Progenitor cell of endocrine pancreas (in vitro differentiated cells): ENCODE data around the gene ENPP1. TPM values are rescaled to one million over a fixed set of nuclear protein-coding genes. Genes with fewer than 3 reads are reported as not detected.
"Not testable (repeated sequence)": the region's sequence is repeated elsewhere in the genome, so short reads cannot be mapped to it uniquely, and the experiment has no call there.

Experiments
- DNase-seq: peaks from one replicate; pipeline ENCODE4 v3.0.0; 2021; ENCODE audit warnings: low spot score; ENCODE audit not compliant: unreplicated experiment
- H3K27ac Mint-ChIP-seq: 2 replicates; pipeline ENCODE4 v1.8.0; 2021; ENCODE audit warnings: mild to moderate bottlenecking, moderate library complexity, mixed read lengths
- H3K27me3 Mint-ChIP-seq: 2 replicates; pipeline ENCODE4 v1.8.0; 2021; ENCODE audit warnings: mixed read lengths
- H3K36me3 Mint-ChIP-seq: 2 replicates; pipeline ENCODE4 v1.8.0; 2022; ENCODE audit warnings: mixed read lengths; ENCODE audit not compliant: insufficient read depth
- H3K4me1 Mint-ChIP-seq: 2 replicates; pipeline ENCODE4 v1.8.0; 2021; ENCODE audit warnings: low read depth, mixed read lengths
- H3K4me3 Mint-ChIP-seq: 2 replicates; pipeline ENCODE4 v1.8.0; 2021; ENCODE audit warnings: low read depth, mild to moderate bottlenecking, moderate library complexity, mixed read lengths
- H3K9me3 Mint-ChIP-seq: 2 replicates; pipeline ENCODE4 v1.8.0; 2021; ENCODE audit warnings: low read depth, mixed read lengths
- CTCF ChIP-seq: fragments of 200-600 bp; sonication (generic); IDR thresholded peaks from one replicate; pipeline ENCODE4 v1.5.0; 2021; ENCODE audit warnings: antibody characterized with exemption, mild to moderate bottlenecking; ENCODE audit not compliant: unreplicated experiment
- total RNA-seq: library from RNA; stranded (reverse); gene quantifications from 2 replicates; pipeline ENCODE4 v1.2.1, GENCODE V29; 2021

Gene ENPP1
- total RNA-seq, 1 donor from 2014 or later = 2.4 TPM

- no peak for DNase-seq
- Mint-ChIP-seq H3K4me3 (no peak overlapping the region), H3K36me3 (peaks cover 3% of the 10 kb centered on the region), H3K27me3 (peaks cover 55% of the 10 kb centered on the region), H3K27ac (no peak overlapping the region), H3K9me3 (peaks cover 12% of the 10 kb centered on the region), H3K4me1 (peaks cover 6% of the 10 kb centered on the region)
- TF ChIP-seq CTCF = no peak
These were observed 92.4 kb downstream of the ENPP1 start for GRCh38 chr6:131900231-131900630.

DNA sequence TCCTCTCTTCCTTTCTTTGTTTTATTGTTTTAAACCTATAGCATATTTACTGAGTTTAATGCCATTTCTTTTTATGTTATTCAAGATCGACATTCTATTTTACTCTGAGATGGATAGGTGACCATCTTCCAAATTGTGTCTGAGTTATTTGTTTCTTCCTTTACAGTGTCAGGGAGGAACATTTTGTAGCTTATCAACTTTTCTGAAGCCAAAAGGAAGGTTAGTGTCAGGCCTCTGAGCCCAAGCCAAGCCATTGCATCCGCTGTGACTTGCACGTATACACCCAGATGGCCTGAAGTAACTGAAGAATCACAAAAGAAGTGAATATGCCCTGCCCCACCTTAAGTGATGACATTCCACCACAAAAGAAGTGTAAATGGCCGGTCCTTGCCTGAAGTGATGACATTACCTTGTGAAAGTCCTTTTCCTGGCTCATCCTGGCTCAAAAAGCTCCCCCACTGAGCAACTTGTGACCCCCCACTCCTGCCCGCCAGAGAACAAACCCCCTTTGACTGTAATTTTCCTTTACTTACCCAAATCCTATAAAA is 93.6 kb downstream of the ENPP1 start:
- peaks cover 66% of the 10 kb centered on the region for H3K27me3 Mint-ChIP-seq
- not testable (repeated sequence) for H3K27ac Mint-ChIP-seq

GRCh38 chr6:131903734-131904133 is 95.9 kb downstream of the ENPP1 start:
- H3K9me3 Mint-ChIP-seq, DNase-seq, H3K4me1 Mint-ChIP-seq, H3K36me3 Mint-ChIP-seq, H3K4me3 Mint-ChIP-seq, H3K27ac Mint-ChIP-seq: not testable (repeated sequence)
- H3K27me3 Mint-ChIP-seq = peaks cover 77% of the 10 kb centered on the region

More for the DNA sequence above, 93.6 kb downstream of the ENPP1 start:
- H3K4me3 Mint-ChIP-seq, H3K4me1 Mint-ChIP-seq, DNase-seq, H3K36me3 Mint-ChIP-seq: not testable (repeated sequence)
- peaks cover 12% of the 10 kb centered on the region for H3K9me3 Mint-ChIP-seq

DNA sequence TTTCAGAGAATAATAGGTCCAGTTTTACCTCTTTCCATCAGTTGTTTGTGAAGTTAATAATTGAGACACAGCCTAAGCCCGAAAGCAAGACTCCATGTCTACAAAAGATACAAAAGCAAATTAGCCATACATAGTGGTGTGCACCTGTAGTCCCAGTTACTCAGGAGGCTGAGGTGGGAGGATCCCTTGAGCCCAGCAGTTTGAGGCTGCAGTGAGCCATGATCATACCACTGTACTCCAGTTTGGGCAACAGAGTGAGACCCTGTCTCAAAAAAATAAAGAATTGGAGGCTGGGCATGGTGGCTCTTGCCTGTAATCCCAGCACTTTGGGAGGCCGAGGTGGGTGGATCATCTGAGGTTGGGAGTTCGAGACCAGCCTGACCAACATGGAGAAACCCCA is 101.0 kb downstream of the ENPP1 start:
- peaks cover 37% of the 10 kb centered on the region for H3K27me3 Mint-ChIP-seq
- H3K4me1 Mint-ChIP-seq, DNase-seq, H3K4me3 Mint-ChIP-seq, H3K9me3 Mint-ChIP-seq, H3K36me3 Mint-ChIP-seq, H3K27ac Mint-ChIP-seq: not testable (repeated sequence)

DNA sequence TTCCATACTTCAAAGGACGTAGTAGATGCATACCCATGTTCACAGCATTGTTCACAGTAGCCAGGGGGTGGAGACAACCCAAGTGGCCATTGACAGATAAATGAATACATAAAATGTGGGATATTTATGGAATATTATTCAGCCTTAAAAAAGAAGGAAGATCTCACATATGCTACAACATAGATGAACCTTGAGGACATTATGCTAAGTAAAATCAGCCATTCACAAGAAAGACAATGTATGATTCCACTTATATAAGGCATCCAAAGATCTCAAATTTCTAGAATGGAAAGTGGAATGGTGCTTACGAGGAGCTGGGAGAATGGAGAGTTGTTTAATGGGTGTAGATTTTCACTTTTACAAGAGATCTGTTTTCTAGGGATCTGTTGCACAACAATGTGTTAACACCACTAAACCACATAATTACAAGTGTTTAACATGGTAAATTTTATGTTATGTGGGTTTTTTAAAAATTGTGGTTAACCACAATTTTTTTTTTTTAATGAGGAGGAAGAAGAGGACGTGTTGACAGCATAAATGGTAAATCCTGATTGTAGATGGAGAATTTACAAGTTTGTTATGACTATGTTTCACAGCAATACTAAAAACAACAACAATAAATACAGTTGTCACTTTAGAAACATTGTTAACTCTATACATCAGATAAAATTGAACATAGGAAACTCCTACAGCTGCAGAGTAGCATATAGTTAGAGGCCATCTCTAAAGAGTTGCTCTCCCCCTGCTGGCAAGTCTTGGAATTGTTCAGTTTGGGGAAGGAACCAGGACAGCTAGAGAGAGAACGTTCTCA is 101.8 kb downstream of the ENPP1 start:
- no peaks in the 10 kb centered on the region for H3K36me3 Mint-ChIP-seq
- peak; percentile 87 for TF ChIP-seq CTCF
- H3K4me1 Mint-ChIP-seq = no peaks in the 10 kb centered on the region
- no peak overlapping the region for H3K27ac Mint-ChIP-seq
- peaks cover 29% of the 10 kb centered on the region for H3K27me3 Mint-ChIP-seq
- H3K4me3 Mint-ChIP-seq = no peak overlapping the region
- peak; percentile 56 for DNase-seq
- H3K9me3 Mint-ChIP-seq = no peaks in the 10 kb centered on the region

DNA sequence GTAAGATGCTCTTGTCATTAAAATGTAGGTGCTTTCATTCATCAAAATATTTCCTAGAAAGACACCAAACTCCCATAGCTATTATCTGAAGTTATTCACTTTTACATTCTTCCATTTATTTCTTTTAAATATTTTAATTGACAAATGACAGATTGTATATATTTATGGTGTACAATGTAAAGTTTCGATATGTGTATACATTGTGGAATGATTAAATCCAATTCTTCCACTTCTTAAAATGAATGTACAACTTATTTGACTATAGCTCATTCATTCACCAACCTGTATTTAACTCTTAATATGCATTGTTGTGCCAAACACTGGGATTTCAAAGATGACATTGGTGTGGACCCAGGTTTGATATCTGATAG is 102.4 kb downstream of the ENPP1 start:
- Mint-ChIP-seq H3K9me3 (no peaks in the 10 kb centered on the region), H3K27me3 (peaks cover 23% of the 10 kb centered on the region), H3K36me3 (no peaks in the 10 kb centered on the region), H3K27ac (no peak overlapping the region), H3K4me3 (no peak overlapping the region), H3K4me1 (no peaks in the 10 kb centered on the region)
- no peak for DNase-seq
- no peak for TF ChIP-seq CTCF

GRCh38 chr6:131910956-131911355 is 103.1 kb downstream of the ENPP1 start:
- DNase-seq = no peak
- H3K9me3 Mint-ChIP-seq = no peaks in the 10 kb centered on the region

More at GRCh38 chr6:131910956-131911355, 103.1 kb downstream of the ENPP1 start:
- Mint-ChIP-seq H3K27ac (no peak overlapping the region), H3K36me3 (no peaks in the 10 kb centered on the region), H3K27me3 (peaks cover 15% of the 10 kb centered on the region), H3K4me1 (no peaks in the 10 kb centered on the region), H3K4me3 (no peak overlapping the region)
- no peak for TF ChIP-seq CTCF
